Activated CD4-positive, alpha-beta T cell treated with anti-CD3 and anti-CD28 coated beads, Interleukin-2, amount 50 U/mL, for 24 hours (primary cell): ENCODE results near the gene AUTS2.

ENCODE experiments used
- DNase-seq, 2 donors: peaks; one replicate each; pipeline ENCODE4 v3.0.0-alpha.2; 2020; ENCODE audit warnings: low read depth in 1 of 2, low spot score in 1 of 2

The AUTS2 gene

GRCh38 chr7:70215491-70215890 lies 617.2 kb downstream of the AUTS2 start:
- DNase-seq, result no peak

GRCh38 chr7:70217571-70217970 lies 619.3 kb downstream of the AUTS2 start:
- no peak for DNase-seq

- DNase-seq, result no peak
These were observed 619.7 kb downstream of the AUTS2 start for GRCh38 chr7:70218006-70218405.

GRCh38 chr7:70219061-70219460 lies 620.8 kb downstream of the AUTS2 start:
- no peak for DNase-seq

- DNase-seq, result no peak
These were observed 631.0 kb downstream of the AUTS2 start for GRCh38 chr7:70229242-70229641.

- DNase-seq, result no peak
These were observed 632.5 kb downstream of the AUTS2 start for GRCh38 chr7:70230761-70231160.

GRCh38 chr7:70233776-70234175 lies 635.5 kb downstream of the AUTS2 start:
- no peak for DNase-seq

- no peak for DNase-seq
These were observed 639.0 kb downstream of the AUTS2 start for GRCh38 chr7:70237256-70237655.

- DNase-seq, result no peak
These were observed 639.7 kb downstream of the AUTS2 start for GRCh38 chr7:70237831-70238575.

- no peak for DNase-seq
These were observed 641.6 kb downstream of the AUTS2 start for GRCh38 chr7:70239918-70240317.

GRCh38 chr7:70240873-70241272 lies 642.6 kb downstream of the AUTS2 start:
- no peak for DNase-seq

- DNase-seq, result no peak
These were observed 643.4 kb downstream of the AUTS2 start for GRCh38 chr7:70241536-70242175.

GRCh38 chr7:70242826-70243225 lies 644.6 kb downstream of the AUTS2 start:
- DNase-seq, result no peak

- DNase-seq, result no peak
These were observed 645.2 kb downstream of the AUTS2 start for GRCh38 chr7:70243443-70243842.

GRCh38 chr7:70257921-70258320 lies 659.6 kb downstream of the AUTS2 start:
- DNase-seq, result no peak

GRCh38 chr7:70259502-70259901 lies 661.2 kb downstream of the AUTS2 start:
- no peak for DNase-seq

- DNase-seq, result no peak
These were observed 665.4 kb downstream of the AUTS2 start for GRCh38 chr7:70263471-70264255.

- DNase-seq, result no peak
These were observed 667.9 kb downstream of the AUTS2 start for GRCh38 chr7:70266186-70266585.

GRCh38 chr7:70267381-70268120 lies 669.3 kb downstream of the AUTS2 start:
- DNase-seq, result no peak

- no peak for DNase-seq
These were observed 669.9 kb downstream of the AUTS2 start for GRCh38 chr7:70268179-70268578.

- DNase-seq, result no peak
These were observed 671.9 kb downstream of the AUTS2 start for GRCh38 chr7:70270149-70270548.
